Neutrophil (primary cell): Measurements from ENCODE around the gene EEFSEC.

ENCODE experiments used
- H3K27ac ChIP-seq: fragments of 200-600 bp; sonication (generic); 2 replicates; pipeline ENCODE4 v1.5.1; 2016; ENCODE audit warnings: mild to moderate bottlenecking, moderate library complexity
- H3K27me3 ChIP-seq: fragments of 200-600 bp; sonication (generic); 2 replicates; pipeline ENCODE4 v1.6.0; 2016; ENCODE audit warnings: mild to moderate bottlenecking
- H3K36me3 ChIP-seq: fragments of 200-600 bp; sonication (generic); 2 replicates; pipeline ENCODE4 v1.5.1; 2017
- H3K4me1 ChIP-seq, 2 experiments: fragments of 200-600 bp in 1 of 2; sonication (generic) in 1 of 2; 1 replicate in 1 of 2; 2 replicates in 1 of 2; pipeline versions ENCODE4 v1.5.1 to v1.6.1; 2013 to 2016; ENCODE audit warnings: low read depth in 1 of 2, low read length in 1 of 2, mild to moderate bottlenecking in 1 of 2, moderate library complexity in 1 of 2; ENCODE audit not compliant: control insufficient read depth in 1 of 2, insufficient read depth in 1 of 2
- H3K4me3 ChIP-seq, 2 experiments: fragments of 200-600 bp in 1 of 2; sonication (generic) in 1 of 2; 1 replicate in 1 of 2; 2 replicates in 1 of 2; pipeline ENCODE4 v1.5.1; 2013 to 2016; ENCODE audit warnings: low read depth in 1 of 2, low read length in 1 of 2, mild to moderate bottlenecking in 1 of 2, moderate library complexity in 1 of 2
- H3K9me3 ChIP-seq: fragments of 200-600 bp; sonication (generic); 2 replicates; pipeline ENCODE4 v1.5.1; 2016
- TF ChIP-seq, protein P1 (sequence below): fragments of 200-600 bp; sonication (generic); IDR thresholded peaks from 2 replicates; pipeline ENCODE4 v1.5.1; 2016; ENCODE audit warnings: antibody characterized with exemption

The EEFSEC gene

DNA sequence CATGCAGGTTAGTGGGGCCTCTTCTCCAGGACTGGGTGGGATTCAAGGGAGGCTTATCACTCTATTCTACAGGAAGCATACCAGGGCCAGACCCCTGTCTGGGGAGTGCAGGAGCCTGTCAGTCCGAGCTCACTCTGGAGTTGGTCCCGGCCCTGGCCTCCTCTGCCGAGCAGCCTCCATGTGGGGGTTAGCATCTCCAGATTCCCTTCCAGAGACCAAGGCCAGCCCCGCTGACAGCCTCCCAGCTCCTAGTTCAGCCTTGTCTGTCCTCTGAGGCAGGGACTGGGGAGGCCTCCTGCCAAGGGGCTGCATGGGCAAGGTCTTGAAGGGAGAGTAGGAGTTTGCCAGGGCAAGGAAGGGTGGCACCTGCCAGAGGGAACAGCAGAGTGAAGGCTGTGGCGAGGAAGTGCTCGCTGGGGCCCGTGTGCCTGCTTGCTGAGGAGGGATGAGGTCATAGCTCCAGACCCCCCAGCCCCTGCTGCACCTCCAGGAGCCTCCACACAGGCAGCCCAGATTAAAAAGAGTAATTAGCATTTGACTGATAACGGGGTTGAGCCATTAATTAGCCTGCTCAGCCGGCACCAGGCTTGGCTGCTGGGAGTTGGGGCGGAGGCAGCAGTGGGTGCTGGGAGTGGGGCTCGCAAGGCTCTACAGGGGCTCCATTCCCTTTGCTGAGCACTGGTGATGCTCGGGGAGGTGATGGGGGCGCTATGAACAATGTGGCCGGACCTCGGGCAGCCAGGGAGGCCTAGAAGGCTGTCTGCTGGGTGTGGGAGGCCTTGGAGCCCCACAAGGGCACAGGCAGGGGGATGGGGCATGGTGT lies 259.1 kb downstream of the EEFSEC start:
- TF ChIP-seq, protein P1, sequence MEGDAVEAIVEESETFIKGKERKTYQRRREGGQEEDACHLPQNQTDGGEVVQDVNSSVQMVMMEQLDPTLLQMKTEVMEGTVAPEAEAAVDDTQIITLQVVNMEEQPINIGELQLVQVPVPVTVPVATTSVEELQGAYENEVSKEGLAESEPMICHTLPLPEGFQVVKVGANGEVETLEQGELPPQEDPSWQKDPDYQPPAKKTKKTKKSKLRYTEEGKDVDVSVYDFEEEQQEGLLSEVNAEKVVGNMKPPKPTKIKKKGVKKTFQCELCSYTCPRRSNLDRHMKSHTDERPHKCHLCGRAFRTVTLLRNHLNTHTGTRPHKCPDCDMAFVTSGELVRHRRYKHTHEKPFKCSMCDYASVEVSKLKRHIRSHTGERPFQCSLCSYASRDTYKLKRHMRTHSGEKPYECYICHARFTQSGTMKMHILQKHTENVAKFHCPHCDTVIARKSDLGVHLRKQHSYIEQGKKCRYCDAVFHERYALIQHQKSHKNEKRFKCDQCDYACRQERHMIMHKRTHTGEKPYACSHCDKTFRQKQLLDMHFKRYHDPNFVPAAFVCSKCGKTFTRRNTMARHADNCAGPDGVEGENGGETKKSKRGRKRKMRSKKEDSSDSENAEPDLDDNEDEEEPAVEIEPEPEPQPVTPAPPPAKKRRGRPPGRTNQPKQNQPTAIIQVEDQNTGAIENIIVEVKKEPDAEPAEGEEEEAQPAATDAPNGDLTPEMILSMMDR, result no peak
- Histone ChIP-seq H3K27me3 (no peaks in the 10 kb centered on the region), H3K4me1 (peaks cover 13 to 24% of the 10 kb centered on the region in 2 experiments), H3K4me3 (no peak overlapping the region), H3K9me3 (no peaks in the 10 kb centered on the region), H3K36me3 (no peaks in the 10 kb centered on the region), H3K27ac (no peak overlapping the region)

DNA sequence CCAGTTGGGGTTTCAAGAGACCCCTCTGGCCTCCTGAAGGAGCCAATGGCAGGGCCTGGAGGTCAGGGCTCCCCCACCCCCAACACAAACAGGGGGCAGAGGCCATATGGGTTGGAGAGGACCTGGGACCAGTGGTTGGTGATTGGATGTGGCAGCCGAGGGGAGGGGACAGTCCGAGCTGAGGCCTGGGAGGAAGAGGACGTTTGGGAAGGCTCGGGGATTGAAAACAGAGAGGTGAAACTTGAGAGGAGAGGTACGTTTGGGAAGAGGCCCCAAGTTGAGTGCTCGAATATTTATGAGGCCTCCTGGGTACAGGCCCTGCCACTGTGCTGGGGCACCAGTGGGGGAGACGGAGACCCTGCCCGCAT lies 259.7 kb downstream of the EEFSEC start:
- no peaks in the 10 kb centered on the region for H3K27me3 ChIP-seq

DNA sequence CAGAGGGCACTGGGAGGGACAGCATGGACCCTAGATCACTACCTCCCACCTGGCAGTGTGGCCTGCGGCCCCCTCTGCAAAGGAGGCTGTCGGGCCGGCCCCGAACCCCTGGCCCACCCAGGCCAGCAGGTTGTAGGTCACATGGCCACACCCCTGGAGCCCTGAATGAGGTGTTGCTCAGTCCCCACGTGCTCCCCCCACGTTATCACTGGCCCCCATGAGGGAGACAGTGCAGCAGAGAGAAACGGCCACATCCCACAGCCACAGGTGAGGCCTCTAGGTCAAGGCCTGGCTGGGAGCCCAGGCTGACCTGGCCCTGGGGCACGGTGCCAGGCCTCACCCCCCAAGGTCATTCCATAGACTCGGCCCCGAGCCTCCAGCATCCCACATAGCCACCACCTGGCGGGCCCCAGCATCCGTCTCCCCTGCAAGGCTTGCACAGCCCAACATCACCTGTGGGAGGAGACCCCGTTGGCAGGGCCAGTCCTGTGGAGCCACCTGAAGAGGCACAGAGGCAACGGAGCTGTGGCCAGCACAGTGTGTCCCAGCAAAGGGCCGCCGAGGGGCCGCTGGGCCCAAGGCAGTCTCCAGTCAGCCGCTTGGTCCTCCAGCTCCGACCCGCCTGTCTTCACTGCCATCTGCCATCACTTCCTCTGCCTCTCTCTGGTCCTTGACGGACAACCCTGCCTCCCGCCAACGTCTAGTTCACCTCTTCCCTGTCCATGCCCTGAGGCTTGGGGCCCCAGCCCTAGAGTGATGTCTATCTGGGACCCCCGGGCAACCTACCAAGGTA lies 260.3 kb downstream of the EEFSEC start:
- no peaks in the 10 kb centered on the region for H3K36me3 ChIP-seq
- H3K4me3 ChIP-seq, result no peak overlapping the region
- TF ChIP-seq, protein P1, result no peak
- peaks cover 13 to 24% of the 10 kb centered on the region in 2 experiments for H3K4me1 ChIP-seq
- no peaks in the 10 kb centered on the region for H3K27me3 ChIP-seq
- H3K27ac ChIP-seq, result no peak overlapping the region
- no peaks in the 10 kb centered on the region for H3K9me3 ChIP-seq

More for the DNA sequence above, 259.7 kb downstream of the EEFSEC start:
- H3K36me3 ChIP-seq, result no peaks in the 10 kb centered on the region
- no peak overlapping the region for H3K4me3 ChIP-seq
- H3K4me1 ChIP-seq, result peaks cover 13 to 24% of the 10 kb centered on the region in 2 experiments
- TF ChIP-seq, protein P1, result no peak
- H3K9me3 ChIP-seq, result no peaks in the 10 kb centered on the region
- no peak overlapping the region for H3K27ac ChIP-seq

DNA sequence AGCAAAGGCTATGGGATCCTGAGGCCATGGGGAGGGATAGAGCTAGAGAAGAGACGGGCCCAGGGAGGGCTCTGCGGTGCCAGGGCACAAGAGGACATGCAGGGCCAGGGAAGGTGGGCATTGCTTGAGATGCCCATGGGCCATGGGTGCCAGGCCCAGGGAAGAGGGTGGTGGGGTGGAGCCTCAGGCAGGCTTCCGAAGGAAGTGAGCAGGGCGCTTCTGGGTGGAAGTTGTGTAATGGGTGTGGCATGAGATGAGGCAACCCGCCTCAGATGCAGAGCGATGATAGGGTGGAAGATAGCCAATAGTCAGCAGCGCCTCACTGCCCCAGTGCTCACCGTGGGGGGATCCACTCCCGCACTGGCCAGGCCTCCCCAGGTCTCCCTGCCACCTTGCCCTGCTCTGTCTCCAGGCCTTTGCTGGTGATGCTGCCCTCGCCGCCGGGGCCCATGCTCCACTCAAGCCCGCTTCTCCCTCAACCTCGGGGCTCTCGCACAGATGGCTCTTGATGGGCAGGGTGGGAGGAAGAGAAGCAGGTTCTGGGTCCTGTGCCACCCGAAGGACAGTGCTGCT lies 262.0 kb downstream of the EEFSEC start:
- Histone ChIP-seq H3K4me3 (no peak overlapping the region), H3K27ac (no peak overlapping the region), H3K27me3 (no peaks in the 10 kb centered on the region), H3K9me3 (no peaks in the 10 kb centered on the region), H3K36me3 (no peaks in the 10 kb centered on the region), H3K4me1 (peaks cover 13 to 24% of the 10 kb centered on the region in 2 experiments)
- TF ChIP-seq, protein P1, result no peak

DNA sequence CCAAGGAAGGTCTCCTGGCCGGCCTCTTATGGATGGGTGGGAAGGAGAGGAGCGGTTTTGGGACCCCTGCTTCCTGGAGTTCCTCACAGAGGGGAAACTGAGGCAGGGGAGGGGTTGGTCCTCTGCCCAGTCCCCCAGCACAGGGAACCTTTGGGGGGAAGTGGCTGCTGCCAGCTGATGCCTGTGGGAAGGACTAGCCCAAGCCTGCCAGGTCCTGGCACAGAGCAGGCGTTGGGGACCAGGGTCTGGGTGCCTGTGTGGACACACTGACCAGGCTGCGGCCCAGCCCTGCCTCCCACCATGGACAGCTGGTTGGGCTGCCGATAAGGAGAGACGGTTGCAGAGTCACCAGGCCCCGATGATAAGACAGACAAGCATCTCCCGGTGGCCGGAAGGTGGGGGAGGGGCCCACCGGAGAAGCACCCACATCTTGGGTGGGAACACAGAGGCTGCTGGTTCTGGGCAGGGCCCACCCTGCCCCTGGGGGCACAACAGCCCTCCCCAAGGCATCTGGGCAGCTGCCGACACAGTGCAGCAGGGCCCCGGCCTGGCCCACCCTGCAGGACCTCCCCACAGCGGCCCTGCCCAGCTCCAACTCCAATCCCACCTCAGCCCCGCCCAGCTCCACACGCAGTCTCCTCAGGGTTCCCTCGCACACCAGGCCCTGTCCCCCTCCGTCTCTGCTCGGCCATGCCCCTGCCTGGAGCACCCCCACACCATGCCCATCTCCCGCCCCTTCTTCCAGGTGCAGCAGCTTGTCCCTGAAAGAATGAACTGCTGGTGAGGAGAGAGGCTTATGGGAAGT lies 262.7 kb downstream of the EEFSEC start:
- TF ChIP-seq, protein P1, result no peak
- Histone ChIP-seq H3K27ac (no peak overlapping the region), H3K4me1 (peaks cover 13 to 24% of the 10 kb centered on the region in 2 experiments), H3K36me3 (no peaks in the 10 kb centered on the region), H3K4me3 (no peak overlapping the region), H3K27me3 (no peaks in the 10 kb centered on the region), H3K9me3 (no peaks in the 10 kb centered on the region)
